Sigmoid colon (tissue), 7 donors: ENCODE results near the gene PTPN7. TPM values are rescaled to one million over a fixed set of nuclear protein-coding genes. Genes with fewer than 3 reads are reported as not detected.

Experiments used
- DNase-seq: peaks from one replicate; pipeline ENCODE4 v3.0.0-alpha.2; 2019
- H3K27ac ChIP-seq, 4 donors: fragments of 200-600 bp; sonication (generic); one replicate each; pipeline ENCODE4 v1.5.1; 2016 to 2019; ENCODE audit warnings: mild to moderate bottlenecking in 1 of 4
- H3K27me3 ChIP-seq, 3 donors: fragments of 200-600 bp; sonication (generic); one replicate each; pipeline ENCODE4 v1.5.1; 2019; ENCODE audit warnings: mild to moderate bottlenecking in 1 of 3
- H3K36me3 ChIP-seq, 4 donors: fragments of 200-600 bp; sonication (generic); one replicate each; pipeline ENCODE4 v1.5.1; 2016 to 2019
- H3K4me1 ChIP-seq, 4 donors: fragments of 200-600 bp; sonication (generic); one replicate each; pipeline ENCODE4 v1.5.1; 2017 to 2019
- H3K4me3 ChIP-seq, 4 donors: fragments of 200-600 bp; sonication (generic); one replicate each; pipeline ENCODE4 v1.5.1; 2017 to 2019; ENCODE audit warnings: mild to moderate bottlenecking in 2 of 4, moderate library complexity in 1 of 4
- H3K9me3 ChIP-seq, 4 donors: fragments of 200-600 bp in 3 of 4; sonication (generic) in 3 of 4; one replicate each; pipeline versions ENCODE4 v1.5.1 to v1.6.1; 2013 to 2019
- EP300 ChIP-seq, 4 donors: sonication (generic); formaldehyde crosslinking; IDR thresholded peaks; one replicate each; pipeline ENCODE4 v1.6.1; 2017; ENCODE audit warnings: antibody characterized with exemption in 4 of 4
- POLR2A ChIP-seq, 2 donors: fragments of 450-650 bp; IDR thresholded peaks; one replicate each; pipeline ENCODE4 v1.6.1; 2016; ENCODE audit warnings: antibody characterized with exemption in 2 of 2, mild to moderate bottlenecking in 2 of 2, moderate library complexity in 2 of 2
- POLR2AphosphoS5 ChIP-seq, 4 donors: sonication (generic); formaldehyde crosslinking; IDR thresholded peaks; one replicate each; pipeline ENCODE4 v1.6.1; 2017; ENCODE audit warnings: antibody characterized with exemption in 4 of 4
- WGBS, 2 donors: extraction: QIAGEN DNeasy Blood & Tissue Kit; methylation state at CpG; one replicate each; pipeline ENCODE4 v1.1.7; 2013; 5-methylcytosine and 5-hydroxymethylcytosine counted together
- intact Hi-C: fragments of 100-400 bp; cut with DNase I; formaldehyde crosslinking; loops from one replicate; pipeline ENCODE4 v1.15.1; 2023
- polyA plus RNA-seq, 3 donors: library from polyadenylated mRNA; stranded (reverse); fragments of 200-250 nt; gene quantifications; one replicate each; pipeline ENCODE4 v1.2.3, GENCODE V29; 2013
- total RNA-seq, 4 donors: library from RNA; depleted of rRNA; stranded (reverse); fragments of >200 nt; gene quantifications; one replicate each; pipeline ENCODE4 v1.1.0, GENCODE V29; 2016
- TF ChIP-seq, protein P1 (sequence below), 4 experiments: fragments of 450-650 bp in 3 of 4; fragments of 200-600 bp in 1 of 4; IDR thresholded peaks; one replicate each; pipeline ENCODE4 v1.5.1; 2016 to 2019; ENCODE audit warnings: antibody characterized with exemption in 4 of 4, mild to moderate bottlenecking in 3 of 4, moderate library complexity in 2 of 4
- donor health status: healthy with polysubstance abuse.
- donor health status: Bipolar disorder and iron deficiency.
- donor health status: healthy.

The PTPN7 gene
- total and polyA plus RNA-seq, 7 donors, result 0.71 to 18.2 (median 4.5) TPM; not detected in 1

DNA sequence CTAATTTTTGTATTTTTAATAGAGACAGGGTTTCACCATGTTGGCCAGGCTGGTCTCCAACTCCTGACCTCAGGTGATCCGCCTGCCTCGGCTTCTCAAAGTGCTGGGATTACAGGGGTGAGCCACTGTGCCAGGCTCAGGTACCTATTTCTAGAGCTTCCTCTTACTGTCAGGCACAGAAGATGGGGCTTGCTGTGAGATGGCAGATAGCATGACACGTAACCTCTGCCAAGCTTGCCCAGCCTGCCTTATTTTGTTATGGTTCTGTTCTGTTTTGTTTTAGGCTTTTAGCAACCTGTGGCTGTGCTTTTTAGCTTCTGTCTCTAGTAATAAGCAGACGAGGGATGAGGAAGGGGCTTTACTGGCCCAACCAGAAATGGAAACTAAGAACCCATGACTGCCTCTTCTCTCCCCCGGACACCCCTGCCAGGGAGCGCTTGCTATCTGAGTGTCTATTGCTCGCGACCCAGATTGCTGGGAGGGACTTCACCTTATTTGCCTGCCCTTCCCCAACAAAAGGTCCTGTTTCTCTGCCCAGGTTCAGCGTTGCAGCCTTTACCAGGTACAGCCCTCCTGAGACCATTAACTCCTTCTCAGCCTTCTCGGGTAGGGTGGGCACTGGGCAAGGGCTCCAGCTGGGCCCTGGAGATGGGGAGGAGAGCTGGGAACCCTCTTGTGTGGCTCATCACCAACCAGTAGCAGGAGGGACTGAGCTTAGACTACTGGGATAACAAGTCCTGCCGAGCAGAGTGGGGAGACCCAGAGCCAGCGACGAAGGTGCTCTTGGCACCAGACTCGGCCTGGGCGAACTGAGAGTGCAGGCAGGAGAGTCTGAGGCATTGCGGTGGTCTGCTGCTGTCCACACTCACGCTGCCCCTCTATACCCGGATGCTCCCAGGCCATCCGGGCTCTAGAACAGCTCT lies 19.7 kb upstream of the PTPN7 start:
- peaks cover 0 to 19% (median 0%) of the 10 kb centered on the region in 3 donors for H3K27me3 ChIP-seq
- WGBS, 2 donors, result 72 to 80% methylated on average over 19 of the region's 19 CpGs
- intact Hi-C loops, result no loop called here
- no peak for DNase-seq
- TF ChIP-seq EP300 (IDR thresholded peaks at IDR 0.05), result no peak
- H3K4me3 ChIP-seq, result no peak overlapping the region
- H3K27ac ChIP-seq, result no peak overlapping the region
- H3K36me3 ChIP-seq, result no peaks in the 10 kb centered on the region
- H3K4me1 ChIP-seq, result peaks cover 0 to 4% (median 0%) of the 10 kb centered on the region in 4 donors
- H3K9me3 ChIP-seq, result no peaks in the 10 kb centered on the region

DNA sequence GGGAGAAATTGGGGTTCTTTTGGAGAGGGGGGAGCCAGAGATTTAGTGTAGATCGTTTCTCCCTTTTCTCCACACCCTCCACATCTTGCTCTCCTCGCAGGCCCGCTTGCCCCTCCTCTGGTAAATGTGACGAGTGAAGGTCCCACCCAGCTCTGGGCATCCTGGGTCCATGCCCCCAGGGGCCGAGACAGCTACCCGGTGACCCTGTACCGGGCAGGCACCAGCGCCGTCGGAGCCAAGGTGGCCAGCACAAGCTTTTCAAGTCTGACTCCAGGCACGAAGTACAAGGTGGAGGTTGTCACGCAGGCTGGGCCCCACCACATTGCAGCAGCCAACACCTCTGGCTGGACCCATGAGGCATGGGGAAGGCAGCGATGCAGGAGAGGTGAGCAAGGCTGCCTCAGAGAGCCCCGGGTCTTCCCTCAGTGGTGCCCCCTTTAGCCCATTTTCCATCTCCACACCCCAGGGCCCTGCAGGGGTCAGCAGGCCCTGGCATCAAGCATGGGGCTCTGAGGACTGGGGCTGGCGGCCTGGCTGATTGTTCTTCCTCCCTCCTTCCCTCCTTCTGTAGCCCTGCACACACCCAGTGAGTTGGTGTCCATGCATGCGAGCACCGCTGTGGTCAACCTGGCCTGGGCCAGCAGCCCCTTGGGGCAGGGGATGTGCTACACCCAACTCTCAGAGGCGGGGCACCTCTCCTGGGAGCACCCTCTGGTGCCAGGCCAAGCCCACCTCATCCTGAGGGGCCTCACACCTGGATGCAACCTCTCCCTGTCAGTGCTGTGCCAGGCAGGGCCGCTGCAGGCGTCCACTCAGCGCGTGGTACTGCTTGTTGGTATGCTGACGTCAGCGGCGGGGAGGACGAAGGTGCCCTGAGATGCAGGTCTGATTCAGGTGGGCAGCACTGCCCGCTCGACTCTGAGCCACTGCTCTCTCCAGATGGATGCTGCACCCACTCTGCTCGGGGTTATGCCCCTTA lies 16.8 kb upstream of the PTPN7 start:
- no peak overlapping the region for H3K27ac ChIP-seq
- intact Hi-C loops, result no loop called here
- H3K27me3 ChIP-seq, result no peaks in the 10 kb centered on the region
- no peaks in the 10 kb centered on the region for H3K36me3 ChIP-seq
- WGBS, 2 donors, result 89 to 91% methylated on average over 29 of the region's 29 CpGs
- no peak overlapping the region for H3K4me3 ChIP-seq
- no peak for TF ChIP-seq EP300 (IDR thresholded peaks at IDR 0.05)
- no peak for TF ChIP-seq POLR2AphosphoS5 (IDR thresholded peaks at IDR 0.05)
- TF ChIP-seq, protein P1, sequence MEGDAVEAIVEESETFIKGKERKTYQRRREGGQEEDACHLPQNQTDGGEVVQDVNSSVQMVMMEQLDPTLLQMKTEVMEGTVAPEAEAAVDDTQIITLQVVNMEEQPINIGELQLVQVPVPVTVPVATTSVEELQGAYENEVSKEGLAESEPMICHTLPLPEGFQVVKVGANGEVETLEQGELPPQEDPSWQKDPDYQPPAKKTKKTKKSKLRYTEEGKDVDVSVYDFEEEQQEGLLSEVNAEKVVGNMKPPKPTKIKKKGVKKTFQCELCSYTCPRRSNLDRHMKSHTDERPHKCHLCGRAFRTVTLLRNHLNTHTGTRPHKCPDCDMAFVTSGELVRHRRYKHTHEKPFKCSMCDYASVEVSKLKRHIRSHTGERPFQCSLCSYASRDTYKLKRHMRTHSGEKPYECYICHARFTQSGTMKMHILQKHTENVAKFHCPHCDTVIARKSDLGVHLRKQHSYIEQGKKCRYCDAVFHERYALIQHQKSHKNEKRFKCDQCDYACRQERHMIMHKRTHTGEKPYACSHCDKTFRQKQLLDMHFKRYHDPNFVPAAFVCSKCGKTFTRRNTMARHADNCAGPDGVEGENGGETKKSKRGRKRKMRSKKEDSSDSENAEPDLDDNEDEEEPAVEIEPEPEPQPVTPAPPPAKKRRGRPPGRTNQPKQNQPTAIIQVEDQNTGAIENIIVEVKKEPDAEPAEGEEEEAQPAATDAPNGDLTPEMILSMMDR (IDR thresholded peaks at IDR 0.05), result no peak
- TF ChIP-seq POLR2A (IDR thresholded peaks at IDR 0.05), result no peak
- no peak for DNase-seq
- no peaks in the 10 kb centered on the region for H3K9me3 ChIP-seq
- no peaks in the 10 kb centered on the region for H3K4me1 ChIP-seq

- Histone ChIP-seq H3K27ac (no peak overlapping the region), H3K36me3 (no peaks in the 10 kb centered on the region), H3K4me3 (no peak overlapping the region), H3K4me1 (no peaks in the 10 kb centered on the region), H3K27me3 (no peaks in the 10 kb centered on the region), H3K9me3 (no peaks in the 10 kb centered on the region)
- no peak for DNase-seq
- WGBS, 2 donors, result 76 to 81% methylated on average over 7 of the region's 7 CpGs
- TF ChIP-seq POLR2A (IDR thresholded peaks at IDR 0.05) (no peak), EP300 (IDR thresholded peaks at IDR 0.05) (no peak), POLR2AphosphoS5 (IDR thresholded peaks at IDR 0.05) (no peak)
- TF ChIP-seq, protein P1 (IDR thresholded peaks at IDR 0.05), result no peak
- intact Hi-C loops, result no loop called here
These were observed 13.6 kb upstream of the PTPN7 start for GRCh38 chr1:202173993-202174392.

DNA sequence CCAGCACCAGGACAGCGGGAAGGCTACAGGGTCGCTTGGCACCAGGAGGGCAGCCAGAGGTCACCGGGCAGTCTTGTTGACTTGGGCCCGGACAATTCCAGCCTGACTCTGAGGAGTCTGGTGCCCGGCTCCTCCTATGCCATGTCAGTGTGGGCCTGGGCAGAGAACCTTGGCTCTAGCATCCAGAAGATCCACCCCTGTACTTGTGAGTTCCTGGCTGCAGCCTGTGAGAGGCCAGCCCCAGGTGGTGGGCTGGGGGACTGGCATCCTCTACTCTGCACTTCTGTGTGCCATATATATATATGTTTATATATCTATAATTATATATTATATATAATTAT lies 11.6 kb upstream of the PTPN7 start:
- no peak overlapping the region for H3K27ac ChIP-seq
- H3K4me1 ChIP-seq, result peaks cover 0 to 3% (median 0%) of the 10 kb centered on the region in 4 donors
- no peaks in the 10 kb centered on the region for H3K9me3 ChIP-seq
- DNase-seq, result no peak
- H3K27me3 ChIP-seq, result no peaks in the 10 kb centered on the region
- TF ChIP-seq POLR2AphosphoS5 (IDR thresholded peaks at IDR 0.05) (no peak), EP300 (IDR thresholded peaks at IDR 0.05) (no peak), POLR2A (IDR thresholded peaks at IDR 0.05) (no peak)
- TF ChIP-seq, protein P1 (IDR thresholded peaks at IDR 0.05), result no peak
- intact Hi-C loops, result no loop called here
- WGBS, 2 donors, result 94 to 96% methylated on average over 5 of the region's 5 CpGs
- H3K36me3 ChIP-seq, result no peaks in the 10 kb centered on the region
- H3K4me3 ChIP-seq, result no peak overlapping the region
